Mammary epithelial cell (primary cell): ENCODE data around the gene C2orf72.

ENCODE experiments used
- EZH2 ChIP-seq: IDR thresholded peaks from 2 replicates; pipeline ENCODE4 v1.6.1; 2012; ENCODE audit warnings: low read length, inconsistent platforms, borderline replicate concordance
- TF ChIP-seq, protein P1 (sequence below), 2 donors: IDR thresholded peaks in 1 of 2; conservative IDR thresholded peaks in 1 of 2; 2 replicates each; pipeline ENCODE4 v1.5.1; 2011 to 2012; ENCODE audit warnings: inconsistent platforms in 2 of 2, low read length in 2 of 2, mild to moderate bottlenecking in 2 of 2, control low read depth in 1 of 2, low read depth in 1 of 2; ENCODE audit not compliant: insufficient read depth in 1 of 2; ENCODE audit errors: extremely low read depth in 1 of 2

DNA sequence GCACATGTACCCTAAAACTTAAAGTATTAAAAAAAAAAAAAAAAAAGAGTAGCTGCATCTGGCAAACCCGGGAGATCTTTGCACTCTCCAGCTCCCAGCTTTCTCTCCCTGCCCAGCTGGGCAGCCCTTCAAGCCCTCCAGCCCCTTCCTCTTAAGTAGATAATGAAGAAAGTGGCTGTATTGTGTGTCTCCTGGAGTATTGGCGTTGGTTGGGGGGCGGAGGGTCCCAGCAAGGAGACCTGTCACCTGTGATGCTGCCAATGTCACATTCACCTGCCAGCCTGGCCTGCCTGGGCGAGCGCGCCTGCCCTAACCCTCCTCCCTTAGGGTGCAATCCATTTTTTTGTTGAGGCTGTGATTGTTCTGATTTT lies 2.0 kb downstream of the C2orf72 start:
- TF ChIP-seq, protein P1, sequence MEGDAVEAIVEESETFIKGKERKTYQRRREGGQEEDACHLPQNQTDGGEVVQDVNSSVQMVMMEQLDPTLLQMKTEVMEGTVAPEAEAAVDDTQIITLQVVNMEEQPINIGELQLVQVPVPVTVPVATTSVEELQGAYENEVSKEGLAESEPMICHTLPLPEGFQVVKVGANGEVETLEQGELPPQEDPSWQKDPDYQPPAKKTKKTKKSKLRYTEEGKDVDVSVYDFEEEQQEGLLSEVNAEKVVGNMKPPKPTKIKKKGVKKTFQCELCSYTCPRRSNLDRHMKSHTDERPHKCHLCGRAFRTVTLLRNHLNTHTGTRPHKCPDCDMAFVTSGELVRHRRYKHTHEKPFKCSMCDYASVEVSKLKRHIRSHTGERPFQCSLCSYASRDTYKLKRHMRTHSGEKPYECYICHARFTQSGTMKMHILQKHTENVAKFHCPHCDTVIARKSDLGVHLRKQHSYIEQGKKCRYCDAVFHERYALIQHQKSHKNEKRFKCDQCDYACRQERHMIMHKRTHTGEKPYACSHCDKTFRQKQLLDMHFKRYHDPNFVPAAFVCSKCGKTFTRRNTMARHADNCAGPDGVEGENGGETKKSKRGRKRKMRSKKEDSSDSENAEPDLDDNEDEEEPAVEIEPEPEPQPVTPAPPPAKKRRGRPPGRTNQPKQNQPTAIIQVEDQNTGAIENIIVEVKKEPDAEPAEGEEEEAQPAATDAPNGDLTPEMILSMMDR (conservative IDR thresholded peaks at IDR 0.05 in 1 of 2, IDR thresholded peaks at IDR 0.05 in 1 of 2; ENCODE audit: extremely low read depth in 1 of 2, insufficient read depth in 1 of 2, low read depth in 1 of 2, low read length in 2 of 2), result no peak
- no peak for TF ChIP-seq EZH2
